Measurements from ENCODE around the gene HAL. TPM values are rescaled to one million over a fixed set of nuclear protein-coding genes. Genes with fewer than 3 reads are reported as not detected.

Gene HAL
- total RNA-seq, 1 donor from 2014 or later = 1.7 TPM

DNA sequence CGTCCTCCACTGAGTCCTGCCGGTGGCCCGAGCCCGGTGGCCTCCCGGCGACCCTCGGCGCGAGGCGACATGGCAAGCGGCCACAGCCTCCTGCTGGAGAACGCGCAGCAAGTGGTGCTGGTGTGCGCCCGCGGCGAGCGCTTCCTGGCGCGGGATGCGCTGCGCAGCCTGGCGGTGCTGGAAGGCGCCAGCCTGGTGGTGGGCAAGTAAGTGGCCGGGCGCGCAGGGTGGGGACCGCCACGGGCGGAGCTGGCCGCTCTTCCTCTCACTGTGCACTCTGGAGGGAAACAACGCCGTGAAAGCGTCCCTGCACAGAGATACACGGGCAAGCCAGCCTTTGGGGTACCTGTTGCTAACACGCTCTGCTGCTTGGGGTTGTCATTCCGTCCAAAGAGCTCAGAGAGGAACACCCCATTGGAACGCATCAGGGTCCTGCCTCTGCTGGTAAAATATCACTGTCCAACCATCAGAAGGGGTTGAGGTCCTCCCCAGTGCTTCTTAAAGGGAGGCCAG is 52.8 kb downstream of the HAL start, which contains the start of gene AMDHD1:
Gene AMDHD1, plus strand, starts transcription at position 2 of the 513 bp plus-strand sequence. Its CDS starts 68 bp downstream, at position 70.
- H3K4me1 Mint-ChIP-seq (ENCODE audit: unreplicated experiment) = peaks cover 5% of the 10 kb centered on the region
- TF ChIP-seq CTCF (IDR thresholded peaks at IDR 0.05) = peak; percentile 46
- H3K4me3 Mint-ChIP-seq (ENCODE audit: unreplicated experiment) = peak within 1 kb of the TSS; percentile 85
- no peak within 1 kb of the TSS for H3K27ac Mint-ChIP-seq (ENCODE audit: unreplicated experiment)
- no peaks in the 10 kb centered on the region for H3K9me3 Mint-ChIP-seq (ENCODE audit: unreplicated experiment)
- peaks cover 40% of the 10 kb centered on the region for H3K27me3 Mint-ChIP-seq (ENCODE audit: unreplicated experiment)
- peak; percentile 86 for DNase-seq (ENCODE audit: extremely low spot score, unreplicated experiment)
- no peaks in the 10 kb centered on the region for H3K36me3 Mint-ChIP-seq (ENCODE audit: unreplicated experiment)

- Mint-ChIP-seq H3K27ac (ENCODE audit: unreplicated experiment) (no peak within 1 kb of the TSS), H3K9me3 (ENCODE audit: unreplicated experiment) (no peaks in the 10 kb centered on the region), H3K4me3 (ENCODE audit: unreplicated experiment) (peak within 1 kb of the TSS; percentile 85), H3K36me3 (ENCODE audit: unreplicated experiment) (no peaks in the 10 kb centered on the region), H3K4me1 (ENCODE audit: unreplicated experiment) (peaks cover 5% of the 10 kb centered on the region), H3K27me3 (ENCODE audit: unreplicated experiment) (peaks cover 44% of the 10 kb centered on the region)
- no peak for TF ChIP-seq CTCF (IDR thresholded peaks at IDR 0.05)
- no peak for DNase-seq (ENCODE audit: extremely low spot score, unreplicated experiment)
Observed at GRCh38 chr12:95942524-95943329, 53.4 kb downstream of the HAL start, which contains the start of gene CCDC38. Gene CCDC38, minus strand, starts transcription at chr12:95942614. Its CDS starts 6,105 bp downstream, at chr12:95936509.

- Mint-ChIP-seq H3K27me3 (ENCODE audit: unreplicated experiment) (peaks cover 50% of the 10 kb centered on the region), H3K27ac (ENCODE audit: unreplicated experiment) (no peak overlapping the region), H3K9me3 (ENCODE audit: unreplicated experiment) (no peaks in the 10 kb centered on the region), H3K36me3 (ENCODE audit: unreplicated experiment) (no peaks in the 10 kb centered on the region), H3K4me1 (ENCODE audit: unreplicated experiment) (peaks cover 5% of the 10 kb centered on the region), H3K4me3 (ENCODE audit: unreplicated experiment) (peak overlapping the region; percentile 85)
- DNase-seq (ENCODE audit: extremely low spot score, unreplicated experiment) = no peak
- no peak for TF ChIP-seq CTCF (IDR thresholded peaks at IDR 0.05)
Observed at GRCh38 chr12:95942101-95942523, 54.0 kb downstream of the HAL start.

GRCh38 chr12:95940514-95940913 is 55.6 kb downstream of the HAL start:
- Mint-ChIP-seq H3K4me3 (ENCODE audit: unreplicated experiment) (no peak overlapping the region), H3K27me3 (ENCODE audit: unreplicated experiment) (peaks cover 44% of the 10 kb centered on the region), H3K27ac (ENCODE audit: unreplicated experiment) (no peak overlapping the region), H3K4me1 (ENCODE audit: unreplicated experiment) (peaks cover 5% of the 10 kb centered on the region), H3K36me3 (ENCODE audit: unreplicated experiment) (no peaks in the 10 kb centered on the region), H3K9me3 (ENCODE audit: unreplicated experiment) (no peaks in the 10 kb centered on the region)
- no peak for TF ChIP-seq CTCF (IDR thresholded peaks at IDR 0.05)
- no peak for DNase-seq (ENCODE audit: extremely low spot score, unreplicated experiment)

Other genes starting within 250 kb of the HAL start
- 654 and 670 TPM in 2 replicates for gene NTN4, start 205.6 kb downstream of the HAL start, total RNA-seq
- gene SNRPF, start 137.4 kb downstream of the HAL start, total RNA-seq = 15.7 and 18.1 TPM in 2 replicates
- not detected in 2 replicates for gene CCDC38, start 53.7 kb downstream of the HAL start, total RNA-seq
- not detected in 2 replicates for gene AMDHD1, start 53.0 kb downstream of the HAL start, total RNA-seq
- 68.3 and 69.4 TPM in 2 replicates for gene LTA4H, start 39.2 kb upstream of the HAL start, total RNA-seq
- 49.3 and 49.5 TPM in 2 replicates for gene ELK3, start 198.0 kb upstream of the HAL start, total RNA-seq